HCT116 (cell line): ENCODE data around the gene SLC6A13. TPM values are rescaled to one million over a fixed set of nuclear protein-coding genes. Genes with fewer than 3 reads are reported as not detected.

Source experiments
- ATAC-seq: fragments of 200-7000 bp; cut with Tn5 transposase; 2 replicates; pipeline ENCODE4 v1.9.1; 2020; ENCODE audit warnings: mild to moderate bottlenecking, moderate library complexity
- BruUV-seq: library from RNA; stranded (reverse); fragments of 400-500 nt; replicated peaks from 2 replicates; lab custom pipeline; 2021; lab: Mats Ljungman, UMichigan
- CTCF ChIA-PET: fragments of 300-600 bp; sonication (Branson Sonifier 250); formaldehyde crosslinking; loops from one replicate; lab custom pipeline; 2021; ENCODE audit warnings: antibody characterized with exemption; lab: Charles Lee
- POLR2A ChIA-PET: fragments of 300-600, 350-600 bp; sonication (Branson Sonifier 250); formaldehyde crosslinking; loops from one replicate; lab custom pipeline; 2021; ENCODE audit warnings: antibody characterized with exemption; lab: Charles Lee
- RAD21 ChIA-PET, 2 experiments: fragments of 300-600 bp; sonication (Branson Sonifier 250); formaldehyde crosslinking; loops; one replicate each; lab custom pipeline; 2023; ENCODE audit warnings: low total read pairs in 2 of 2; ENCODE audit not compliant: uncharacterized antibody in 2 of 2, unreplicated experiment in 2 of 2, low non-redundant PET in 1 of 2; lab: Charles Lee
- DNase-seq: peaks from one replicate; pipeline ENCODE4 v3.0.0-alpha.2; 2010; ENCODE audit warnings: low read depth, low spot score
- H2AFZ ChIP-seq: fragments of 200-600 bp; shearing (Covaris generic), sonication (generic); 2 replicates; pipeline ENCODE4 v1.6.1; 2017; ENCODE audit warnings: low read depth, mixed run types, mixed read lengths, antibody characterized with exemption, low read length; ENCODE audit not compliant: poor library complexity, severe bottlenecking
- H3K27ac ChIP-seq: 2 replicates; pipeline ENCODE4 v1.5.1; 2012; ENCODE audit warnings: low read depth, low read length
- H3K27me3 ChIP-seq: fragments of 200-600 bp; sonication (generic); 2 replicates; pipeline ENCODE4 v1.6.1; 2016; ENCODE audit warnings: mixed run types, low read length, mixed read lengths; ENCODE audit not compliant: insufficient read depth
- H3K36me3 ChIP-seq, 2 experiments: fragments of 200-500 bp in 1 of 2; fragments of 200-600 bp in 1 of 2; sonication (Bioruptor generic) in 1 of 2; sonication (generic) in 1 of 2; 2 replicates each; pipeline versions ENCODE4 v1.5.1 to v1.6.1; 2014 to 2016; ENCODE audit warnings: low read length in 2 of 2, inconsistent platforms in 1 of 2, mixed read lengths in 1 of 2, mixed run types in 1 of 2; ENCODE audit not compliant: insufficient read depth in 2 of 2, control insufficient read depth in 1 of 2
- H3K4me1 ChIP-seq, 2 experiments: fragments of 200-600 bp in 1 of 2; sonication (generic) in 1 of 2; 2 replicates each; pipeline versions ENCODE4 v1.5.1 to v1.6.1; 2012 to 2017; ENCODE audit warnings: low read length in 2 of 2, inconsistent platforms in 1 of 2, mild to moderate bottlenecking in 1 of 2, mixed read lengths in 1 of 2, mixed run types in 1 of 2, moderate library complexity in 1 of 2; ENCODE audit not compliant: insufficient read depth in 2 of 2, control insufficient read depth in 1 of 2
- H3K4me2 ChIP-seq: fragments of 200-600 bp; sonication (generic); 2 replicates; pipeline ENCODE4 v1.6.1; 2017; ENCODE audit warnings: mixed run types, low read length, mixed read lengths
- H3K4me3 ChIP-seq, 2 experiments: fragments of 200-600 bp in 1 of 2; sonication (generic) in 1 of 2; replicated peaks in 1 of 2; 2 replicates each; pipeline ENCODE4 v1.5.1; 2011 to 2016; ENCODE audit warnings: low read length in 2 of 2, control low read depth in 1 of 2, low read depth in 1 of 2, mild to moderate bottlenecking in 1 of 2, mixed read lengths in 1 of 2, mixed run types in 1 of 2
- H3K79me2 ChIP-seq: fragments of 200-600 bp; sonication (generic); 2 replicates; pipeline ENCODE4 v1.6.1; 2017; ENCODE audit warnings: mild to moderate bottlenecking, mixed run types, low read length, moderate library complexity, mixed read lengths; ENCODE audit not compliant: insufficient read depth
- H3K9ac ChIP-seq: fragments of 200-600 bp; sonication (generic); 2 replicates; pipeline ENCODE4 v1.6.1; 2016; ENCODE audit warnings: low read length, mixed read lengths
- H3K9me2 ChIP-seq: fragments of 200-600 bp; sonication (generic), shearing (Covaris generic); 2 replicates; pipeline ENCODE4 v1.6.1; 2017; ENCODE audit warnings: mixed run types, mild to moderate bottlenecking, moderate library complexity; ENCODE audit not compliant: insufficient read depth
- H3K9me3 ChIP-seq, 2 experiments: fragments of 200-500 bp in 1 of 2; fragments of 200-600 bp in 1 of 2; sonication (Bioruptor generic) in 1 of 2; sonication (generic) in 1 of 2; 2 replicates each; pipeline ENCODE4 v1.6.1; 2014 to 2017; ENCODE audit warnings: low read length in 2 of 2, mixed read lengths in 2 of 2, inconsistent platforms in 1 of 2, low read depth in 1 of 2, mild to moderate bottlenecking in 1 of 2, mixed run types in 1 of 2, moderate library complexity in 1 of 2; ENCODE audit not compliant: control insufficient read depth in 1 of 2, insufficient read depth in 1 of 2
- H4K20me1 ChIP-seq: fragments of 200-600 bp; sonication (generic), shearing (Covaris generic); 2 replicates; pipeline ENCODE4 v1.6.1; 2017; ENCODE audit warnings: mixed run types, mild to moderate bottlenecking, moderate library complexity; ENCODE audit not compliant: insufficient read depth
- CEBPB ChIP-seq: IDR thresholded peaks from 2 replicates; pipeline ENCODE4 v1.6.1; 2012; ENCODE audit warnings: low read depth
- CTCF ChIP-seq, 3 experiments: fragments of 200-600 bp in 1 of 3; sonication (generic) in 1 of 3; IDR thresholded peaks in 2 of 3; conservative IDR thresholded peaks in 1 of 3; 2 replicates each; pipeline ENCODE4 v1.5.1; 2012 to 2017; ENCODE audit warnings: low read depth in 2 of 3, low read length in 2 of 3, antibody characterized with exemption in 1 of 3, borderline replicate concordance in 1 of 3, control low read depth in 1 of 3, mild to moderate bottlenecking in 1 of 3, mixed read lengths in 1 of 3, mixed run types in 1 of 3, moderate library complexity in 1 of 3; ENCODE audit not compliant: insufficient read depth in 1 of 3
- ELF1 ChIP-seq: IDR thresholded peaks from 2 replicates; pipeline ENCODE4 v1.6.1; 2012; ENCODE audit warnings: low read depth, borderline replicate concordance
- POLR2AphosphoS5 ChIP-seq: IDR thresholded peaks from 2 replicates; pipeline ENCODE4 v1.6.1; 2011; ENCODE audit warnings: mild to moderate bottlenecking, low read depth, low read length, moderate library complexity
- REST ChIP-seq: IDR thresholded peaks from 2 replicates; pipeline ENCODE4 v1.6.1; 2012; ENCODE audit warnings: low read depth
- SIN3A ChIP-seq: IDR thresholded peaks from 2 replicates; pipeline ENCODE4 v1.6.1; 2012; ENCODE audit warnings: low read depth
- SRF ChIP-seq: IDR thresholded peaks from 2 replicates; pipeline ENCODE4 v1.6.1; 2012; ENCODE audit warnings: low read depth
- TCF7L2 ChIP-seq: IDR thresholded peaks from 2 replicates; pipeline ENCODE4 v1.7.0; 2011; ENCODE audit warnings: borderline replicate concordance, inconsistent platforms; ENCODE audit not compliant: insufficient read depth, insufficient read length; ENCODE audit errors: extremely low read depth
- intact Hi-C: fragments of 100-400 bp; cut with micrococcal nuclease; formaldehyde crosslinking; loops from 2 replicates; pipeline ENCODE4 v1.10.0; 2022
- total RNA-seq: library from RNA; stranded (reverse); gene quantifications from one replicate; pipeline ENCODE4 v1.2.1, GENCODE V29; 2021; ENCODE audit not compliant: unreplicated experiment
- TF ChIP-seq, protein P1 (sequence below): IDR thresholded peaks from 2 replicates; pipeline ENCODE4 v1.6.1; 2011; ENCODE audit warnings: mild to moderate bottlenecking, low read length, moderate library complexity; ENCODE audit not compliant: insufficient replicate concordance; ENCODE audit errors: extremely low read depth

Gene SLC6A13
- total RNA-seq, 1 experiment from 2014 or later, result 0.39 TPM

DNA sequence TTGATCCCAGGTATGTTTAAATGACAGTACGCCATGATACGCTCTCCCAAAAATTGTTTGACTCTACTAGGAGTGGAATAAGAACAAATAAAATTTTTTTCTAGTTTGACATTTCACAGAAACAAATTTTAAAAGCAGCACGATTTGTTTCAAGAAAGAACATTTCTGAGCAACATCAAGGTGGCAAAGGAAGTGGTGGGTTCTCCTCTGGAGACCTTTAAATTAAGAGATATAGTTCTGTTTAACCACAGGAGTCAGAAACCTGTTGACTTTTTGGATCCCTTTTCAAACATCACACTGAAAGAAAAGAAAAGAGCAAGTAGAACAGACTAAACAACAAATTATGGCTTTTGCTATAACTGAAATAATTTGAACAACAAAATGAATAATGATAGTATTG, 2.5 kb upstream of the SLC6A13 start (continued):
- no peak for TF ChIP-seq REST
- TF ChIP-seq SRF, result no peak

- CTCF ChIA-PET, result no interaction called here
- H3K79me2 ChIP-seq, result no peaks in the 10 kb centered on the region
- H3K9me3 ChIP-seq, result no peaks in the 10 kb centered on the region
- H3K4me1 ChIP-seq, result no peaks in the 10 kb centered on the region
- H3K4me3 ChIP-seq, result no peak overlapping the region
- ATAC-seq (no peak), DNase-seq (no peak)
- no peaks in the 10 kb centered on the region for H3K9me2 ChIP-seq
- no peak overlapping the region for H3K4me2 ChIP-seq
- H3K36me3 ChIP-seq, result no peaks in the 10 kb centered on the region
- POLR2A ChIA-PET, result no interaction called here
- H2AFZ ChIP-seq, result no peak overlapping the region
- no peak overlapping the region for H3K9ac ChIP-seq
- no TSS peak for BruUV-seq
- H3K27me3 ChIP-seq, result peaks cover 4% of the 10 kb centered on the region; the same call in 1 of the 2 replicates
- RAD21 ChIA-PET, result no interaction called here
- no peak overlapping the region for H3K27ac ChIP-seq
- no peaks in the 10 kb centered on the region for H4K20me1 ChIP-seq
- intact Hi-C loops, result no loop called here
- TF ChIP-seq ELF1, result no peak
- TF ChIP-seq POLR2AphosphoS5, result no peak
- TF ChIP-seq CEBPB, result no peak
- no peak for TF ChIP-seq SIN3A
- no peak for TF ChIP-seq CTCF (IDR thresholded peaks at IDR 0.05 in 2 of 3, conservative IDR thresholded peaks at IDR 0.05 in 1 of 3; ENCODE audit: borderline replicate concordance in 1 of 3, insufficient read depth in 1 of 3, low read depth in 2 of 3, low read length in 2 of 3)
- TF ChIP-seq, protein P1, sequence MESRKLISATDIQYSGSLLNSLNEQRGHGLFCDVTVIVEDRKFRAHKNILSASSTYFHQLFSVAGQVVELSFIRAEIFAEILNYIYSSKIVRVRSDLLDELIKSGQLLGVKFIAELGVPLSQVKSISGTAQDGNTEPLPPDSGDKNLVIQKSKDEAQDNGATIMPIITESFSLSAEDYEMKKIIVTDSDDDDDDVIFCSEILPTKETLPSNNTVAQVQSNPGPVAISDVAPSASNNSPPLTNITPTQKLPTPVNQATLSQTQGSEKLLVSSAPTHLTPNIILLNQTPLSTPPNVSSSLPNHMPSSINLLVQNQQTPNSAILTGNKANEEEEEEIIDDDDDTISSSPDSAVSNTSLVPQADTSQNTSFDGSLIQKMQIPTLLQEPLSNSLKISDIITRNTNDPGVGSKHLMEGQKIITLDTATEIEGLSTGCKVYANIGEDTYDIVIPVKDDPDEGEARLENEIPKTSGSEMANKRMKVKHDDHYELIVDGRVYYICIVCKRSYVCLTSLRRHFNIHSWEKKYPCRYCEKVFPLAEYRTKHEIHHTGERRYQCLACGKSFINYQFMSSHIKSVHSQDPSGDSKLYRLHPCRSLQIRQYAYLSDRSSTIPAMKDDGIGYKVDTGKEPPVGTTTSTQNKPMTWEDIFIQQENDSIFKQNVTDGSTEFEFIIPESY, result no peak
- TF ChIP-seq TCF7L2, result no peak
- TF ChIP-seq, all 23 proteins: peak for 0
These were observed 1.6 kb upstream of the SLC6A13 start for GRCh38 chr12:264269-264668.
